ENCODE results near the gene SUSD2. TPM values are rescaled to one million over a fixed set of nuclear protein-coding genes. Genes with fewer than 3 reads are reported as not detected.

Gene SUSD2
- total and polyA plus RNA-seq, 2 of the 8 experiments (the other 6 are each of a cell fraction or from before 2014, with no cell fraction given): 2.0 to 4.8 TPM

DNA sequence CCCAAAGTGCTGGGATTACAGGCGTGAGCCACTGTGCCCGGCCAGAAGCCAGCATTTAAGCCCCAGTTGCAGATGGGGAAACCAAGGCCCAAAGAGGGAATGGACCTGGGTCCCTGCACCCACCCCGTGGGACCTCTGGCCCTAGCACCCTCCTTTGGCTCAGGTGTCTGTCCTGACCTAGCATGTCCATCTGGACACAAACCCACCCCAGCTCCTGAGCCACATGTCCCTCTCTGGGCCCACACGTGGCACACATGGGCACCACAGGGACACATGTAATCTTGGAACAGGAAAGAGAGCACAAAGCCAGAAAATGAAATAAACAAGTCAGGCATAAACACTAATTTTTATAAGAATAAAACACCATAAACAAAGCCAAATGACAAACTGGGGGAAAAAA is 54.0 kb downstream of the SUSD2 start:
- H2BK12ac ChIP-seq (ENCODE audit: low read depth, low read length): no peak overlapping the region
- no peak overlapping the region for H3K23ac ChIP-seq (ENCODE audit: insufficient read length)
- H2BK15ac ChIP-seq (ENCODE audit: low read length): no peak overlapping the region
- H3K4ac ChIP-seq (replicated peaks; ENCODE audit: insufficient read length, low read depth, low read length): no peak overlapping the region
- H3K4me3 ChIP-seq (ENCODE audit: extremely low read depth in 1 of 4, insufficient read depth in 2 of 4, low read depth in 3 of 4, low read length in 4 of 4): no peak overlapping the region
- H4K20me1 ChIP-seq (replicated peaks in 1 of 2; ENCODE audit: control insufficient read depth in 1 of 2, insufficient read depth in 2 of 2, low read length in 2 of 2): no peaks in the 10 kb centered on the region
- no peak overlapping the region for H3K56ac ChIP-seq (replicated peaks; ENCODE audit: insufficient read length, low read depth, low read length)
- no peak overlapping the region for H2BK5ac ChIP-seq (ENCODE audit: low read depth, low read length)
- no peak overlapping the region for H2AK5ac ChIP-seq (ENCODE audit: low read depth, low read length)
- no peak overlapping the region for H4K5ac ChIP-seq (ENCODE audit: insufficient read length, low read depth, low read length)
- H3K18ac ChIP-seq (ENCODE audit: extremely low read depth, low read length): no peak overlapping the region
- no peaks in the 10 kb centered on the region; a peak in 2 of 7 replicates for H3K27me3 ChIP-seq (replicated peaks in 1 of 4; ENCODE audit: control insufficient read depth in 3 of 4, extremely low read depth in 1 of 4, insufficient read depth in 3 of 4, low read length in 3 of 4)
- peaks cover 0 to 5% (median 4%) of the 10 kb centered on the region in 4 experiments; a peak in 3 of 7 replicates for H3K4me1 ChIP-seq (replicated peaks in 1 of 4; ENCODE audit: control insufficient read depth in 3 of 4, insufficient read depth in 4 of 4, low read length in 3 of 4)
- TF ChIP-seq KDM4A (IDR thresholded peaks at IDR 0.05; ENCODE audit: low read depth, low read length, severe bottlenecking) (no peak), KDM5A (IDR thresholded peaks at IDR 0.05; ENCODE audit: low read length) (no peak), ZNF274 (IDR thresholded peaks at IDR 0.05; ENCODE audit: borderline replicate concordance, extremely low read depth, low read length) (no peak), BCL11A (IDR thresholded peaks at IDR 0.05; ENCODE audit: low read depth in 2 of 2, low read length in 2 of 2) (no peak)
- TF ChIP-seq, protein P1, sequence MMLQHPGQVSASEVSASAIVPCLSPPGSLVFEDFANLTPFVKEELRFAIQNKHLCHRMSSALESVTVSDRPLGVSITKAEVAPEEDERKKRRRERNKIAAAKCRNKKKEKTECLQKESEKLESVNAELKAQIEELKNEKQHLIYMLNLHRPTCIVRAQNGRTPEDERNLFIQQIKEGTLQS (IDR thresholded peaks at IDR 0.05; ENCODE audit: insufficient read depth, low read depth, low read length): no peak
- ChIA-PET CTCF (ENCODE audit: partially characterized antibody) (interaction anchor here (0.6 to 5.7 kb wide), 4 partner anchors 10 to 194 kb away, joined by 3 to 56 read pairs (median 16); no protein-coding TSS in a partner anchor), POLR2A (ENCODE audit: partially characterized antibody) (no interaction called here)
- no peak overlapping the region for H2BK20ac ChIP-seq (ENCODE audit: low read length)
- no peak overlapping the region for H3K27ac ChIP-seq (ENCODE audit: low read depth, low read length)
- no peak overlapping the region for H4K91ac ChIP-seq (replicated peaks; ENCODE audit: insufficient read length, low read length)
- no peaks in the 10 kb centered on the region for H3K9me3 ChIP-seq (ENCODE audit: insufficient read depth in 2 of 2, low read depth in 1 of 2, low read length in 1 of 2)
- H2BK120ac ChIP-seq (replicated peaks; ENCODE audit: low read depth, low read length): no peak overlapping the region
- no peaks in the 10 kb centered on the region for H3K36me3 ChIP-seq (ENCODE audit: control insufficient read depth in 2 of 4, insufficient read depth in 4 of 4, low read length in 3 of 4)
- 89% methylated on average over 4 of the region's 4 CpGs; no CpG with 5 or more reads in 1 of the 2 experiments for WGBS, 2 experiments (ENCODE audit: extremely low coverage in 1 of 2, insufficient coverage in 1 of 2, insufficient read length in 1 of 2, insufficient replicate concordance in 2 of 2, low coverage in 1 of 2, low lambda C conversion rate in 2 of 2, missing lambda C conversion rate in 1 of 2)
- no peak overlapping the region for H2AFZ ChIP-seq (ENCODE audit: low read length)
- no peaks in the 10 kb centered on the region for H3K79me1 ChIP-seq (ENCODE audit: low read depth, low read length)
- H3K9ac ChIP-seq (replicated peaks in 1 of 4; ENCODE audit: extremely low read depth in 1 of 4, low read depth in 3 of 4, low read length in 3 of 4): no peak overlapping the region
- no peak overlapping the region for H3K4me2 ChIP-seq (ENCODE audit: insufficient read depth in 1 of 2, low read depth in 2 of 2, low read length in 2 of 2)
- H3K79me2 ChIP-seq (ENCODE audit: control insufficient read depth in 1 of 2, insufficient read depth in 2 of 2, low read length in 2 of 2): no peaks in the 10 kb centered on the region
- FAIRE-seq (no peak), DNase-seq (ENCODE audit: low read depth in 1 of 2, low spot score in 2 of 2) (no peak)
- H3K14ac ChIP-seq (ENCODE audit: insufficient read length): no peak overlapping the region
- H3K23me2 ChIP-seq (ENCODE audit: low read depth, low read length): no peaks in the 10 kb centered on the region
- no peak overlapping the region for H4K8ac ChIP-seq (ENCODE audit: extremely low read depth, insufficient read depth, low read length)
